Activated naive CD4-positive, alpha-beta T cell treated with anti-CD3 and anti-CD28 coated beads for 36 hours (primary cell): Measurements from ENCODE around the gene CSNK2A1. TPM values are rescaled to one million over a fixed set of nuclear protein-coding genes. Genes with fewer than 3 reads are reported as not detected.
"Not testable (repeated sequence)": the region's sequence is repeated elsewhere in the genome, so short reads cannot be mapped to it uniquely, and the experiment has no call there.

Experiments used
- CTCF ChIA-PET: fragments of 350-600 bp; sonication (Branson Sonifier 250); formaldehyde crosslinking; loops from one replicate; lab custom pipeline; 2021; ENCODE audit warnings: antibody characterized with exemption; lab: Charles Lee
- DNase-seq: peaks from one replicate; pipeline ENCODE4 v3.0.0-alpha.2; 2020
- H3K27ac Mint-ChIP-seq: one replicate; pipeline ENCODE4 v1.8.0; 2021; ENCODE audit warnings: mild to moderate bottlenecking, mixed read lengths
- H3K27me3 Mint-ChIP-seq: one replicate; pipeline ENCODE4 v1.8.0; 2021; ENCODE audit warnings: low read depth, mixed read lengths
- H3K36me3 Mint-ChIP-seq: one replicate; pipeline ENCODE4 v1.8.0; 2021; ENCODE audit warnings: low read depth, mixed read lengths
- H3K4me1 Mint-ChIP-seq: one replicate; pipeline ENCODE4 v1.8.0; 2021; ENCODE audit warnings: low read depth, mixed read lengths
- H3K4me3 Mint-ChIP-seq: one replicate; pipeline ENCODE4 v1.8.0; 2021; ENCODE audit warnings: mild to moderate bottlenecking, moderate library complexity, mixed read lengths
- H3K9me3 Mint-ChIP-seq: one replicate; pipeline ENCODE4 v1.8.0; 2021; ENCODE audit warnings: mixed read lengths
- intact Hi-C: fragments of 100-400 bp; cut with micrococcal nuclease; formaldehyde crosslinking; loops from one replicate; pipeline ENCODE4 v1.15.1; 2023
- total RNA-seq, 2 experiments: library from RNA; stranded (reverse); gene quantifications; one replicate each; pipeline ENCODE4 v1.2.3, GENCODE V29; 2021

CSNK2A1 gene
- total RNA-seq, result 100 to 1,000 TPM; 164 to 167 TPM

DNA sequence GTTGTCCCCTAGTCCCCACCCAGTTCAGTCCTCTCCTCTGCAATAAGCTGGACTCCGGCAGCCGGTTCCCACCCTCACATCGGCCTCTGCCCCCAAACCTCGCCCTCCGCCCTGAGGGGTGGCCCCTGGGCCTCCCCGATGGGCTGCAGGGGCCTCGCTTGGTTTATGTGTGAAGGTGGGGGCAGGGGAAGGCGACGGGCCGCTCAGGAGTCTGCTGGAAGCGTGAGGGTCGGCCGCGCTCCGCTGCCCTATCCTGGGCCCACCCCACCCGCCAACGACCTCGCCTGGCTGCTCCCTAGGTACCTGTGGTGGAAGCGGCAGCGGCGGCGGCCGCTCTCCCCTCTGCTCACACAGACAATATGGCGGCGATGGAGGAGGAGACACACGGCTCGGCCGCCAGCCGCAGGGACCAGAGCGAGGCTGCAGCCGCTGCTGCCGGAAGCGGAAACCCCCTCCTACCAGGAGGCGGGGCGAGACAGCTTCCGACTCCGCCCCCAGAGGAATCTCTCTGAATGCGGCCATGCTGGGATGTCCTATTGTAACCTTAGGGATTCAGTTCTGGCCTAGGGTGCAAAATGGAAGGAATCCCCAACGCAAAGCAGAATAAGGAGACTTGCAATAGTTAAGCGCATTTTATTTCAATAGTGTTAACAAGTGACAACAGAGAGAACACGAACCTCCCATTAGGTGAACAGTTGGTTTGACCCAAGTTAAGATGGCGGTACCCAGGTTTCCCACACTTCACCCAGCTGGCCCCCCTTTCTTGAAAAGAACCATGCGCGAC, at the start of gene CSNK2A1:
TSS of gene CSNK2A1 (minus strand) at position 422 of the 784 bp plus-strand sequence. CDS start 35,239 bp downstream, outside the sequence.
- CTCF ChIA-PET, result interaction anchor here (0.6 to 1.6 kb wide), 6 partner anchors 9 to 196 kb away, joined by 3 to 12 read pairs (median 4); no protein-coding TSS in a partner anchor
- Mint-ChIP-seq H3K27ac (peak within 1 kb of the TSS; percentile 97), H3K9me3 (peaks cover 5% of the 10 kb centered on the region), H3K36me3 (peaks cover 28% of the 10 kb centered on the region), H3K4me3 (peak within 1 kb of the TSS; percentile 81), H3K27me3 (peaks cover 2% of the 10 kb centered on the region), H3K4me1 (peaks cover 49% of the 10 kb centered on the region)
- peak; percentile 96 for DNase-seq
- intact Hi-C loops, result loop anchor here (1.0 to 5.0 kb wide), 6 partner anchors 14 to 1559 kb away; partner anchors contain the start of genes FAM110A, RBCK1, SRXN1 and STK35

DNA sequence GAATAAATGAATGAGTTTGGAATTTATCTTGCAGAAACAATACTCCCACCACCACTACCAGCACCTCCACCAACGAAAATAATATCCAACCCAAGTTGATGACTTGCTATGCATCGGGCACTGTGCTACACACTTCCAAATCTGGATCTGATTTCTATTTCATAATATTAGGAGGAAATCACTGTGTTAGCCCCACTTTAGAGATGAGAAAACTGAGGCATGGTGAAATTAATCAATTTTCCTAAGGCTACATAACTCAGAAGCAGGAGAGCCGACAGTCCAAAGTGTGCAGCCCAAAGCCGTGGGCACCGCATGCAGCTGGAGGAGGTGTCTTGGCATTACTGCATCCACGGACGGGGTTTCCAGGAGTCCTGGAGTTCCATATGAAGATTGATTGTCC, 48.9 kb upstream of the CSNK2A1 start:
- no peak for DNase-seq
- H3K4me3 Mint-ChIP-seq, result no peak overlapping the region
- CTCF ChIA-PET, result no interaction called here
- H3K4me1 Mint-ChIP-seq, result no peaks in the 10 kb centered on the region
- H3K36me3 Mint-ChIP-seq, result no peaks in the 10 kb centered on the region
- no peak overlapping the region for H3K27ac Mint-ChIP-seq
- H3K9me3 Mint-ChIP-seq, result no peaks in the 10 kb centered on the region
- intact Hi-C loops, result no loop called here
- H3K27me3 Mint-ChIP-seq, result peaks cover 7% of the 10 kb centered on the region

GRCh38 chr20:591941-592340, 48.4 kb upstream of the CSNK2A1 start:
- DNase-seq, result no peak
- no peak overlapping the region for H3K27ac Mint-ChIP-seq
- H3K4me1 Mint-ChIP-seq, result no peaks in the 10 kb centered on the region
- no peak overlapping the region for H3K4me3 Mint-ChIP-seq
- CTCF ChIA-PET, result no interaction called here
- H3K36me3 Mint-ChIP-seq, result no peaks in the 10 kb centered on the region
- H3K27me3 Mint-ChIP-seq, result peaks cover 7% of the 10 kb centered on the region
- H3K9me3 Mint-ChIP-seq, result no peaks in the 10 kb centered on the region
- intact Hi-C loops, result no loop called here

DNA sequence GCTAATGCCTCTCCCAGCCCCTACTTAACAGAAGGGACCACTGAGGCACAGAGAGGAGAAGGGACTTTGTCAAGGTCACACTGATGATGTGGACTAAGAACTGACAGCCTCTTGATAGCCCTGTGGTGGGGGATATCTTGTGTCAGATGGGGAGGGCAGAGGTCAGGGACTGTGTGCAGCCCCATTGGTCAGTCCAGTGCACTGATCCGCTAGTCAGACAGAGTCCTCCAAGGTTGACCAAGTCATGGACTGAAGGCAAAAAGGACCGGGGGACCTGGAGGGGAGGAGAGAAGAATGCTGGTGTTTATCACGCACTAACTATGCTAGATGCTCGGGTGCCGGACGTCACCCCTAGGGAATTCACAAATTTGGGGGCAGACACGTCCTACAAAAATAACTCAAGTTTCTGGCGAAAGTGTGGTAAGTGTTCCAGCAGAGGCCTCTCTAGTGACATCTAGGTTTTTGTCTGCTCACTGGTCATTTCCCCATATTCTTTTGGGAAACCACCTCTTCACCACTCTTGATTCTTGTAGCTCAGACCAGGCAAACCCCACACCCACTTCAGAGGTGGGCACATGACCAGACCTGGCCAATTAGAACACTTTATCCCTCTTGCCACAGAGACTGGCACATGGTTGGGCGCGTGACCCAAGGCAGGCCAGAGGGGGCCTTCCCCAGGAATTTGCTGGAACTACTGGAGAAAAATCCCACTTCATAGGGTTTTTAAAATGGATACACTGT, 45.5 kb upstream of the CSNK2A1 start:
- Mint-ChIP-seq H3K27me3 (peaks cover 8% of the 10 kb centered on the region), H3K4me3 (no peak overlapping the region), H3K27ac (no peak overlapping the region), H3K36me3 (no peaks in the 10 kb centered on the region), H3K9me3 (no peaks in the 10 kb centered on the region), H3K4me1 (no peaks in the 10 kb centered on the region)
- no peak for DNase-seq
- intact Hi-C loops, result no loop called here
- CTCF ChIA-PET, result interaction anchor here (1.0 kb wide), 1 partner anchor 27 kb away, joined by 3 read pairs; no protein-coding TSS in a partner anchor

DNA sequence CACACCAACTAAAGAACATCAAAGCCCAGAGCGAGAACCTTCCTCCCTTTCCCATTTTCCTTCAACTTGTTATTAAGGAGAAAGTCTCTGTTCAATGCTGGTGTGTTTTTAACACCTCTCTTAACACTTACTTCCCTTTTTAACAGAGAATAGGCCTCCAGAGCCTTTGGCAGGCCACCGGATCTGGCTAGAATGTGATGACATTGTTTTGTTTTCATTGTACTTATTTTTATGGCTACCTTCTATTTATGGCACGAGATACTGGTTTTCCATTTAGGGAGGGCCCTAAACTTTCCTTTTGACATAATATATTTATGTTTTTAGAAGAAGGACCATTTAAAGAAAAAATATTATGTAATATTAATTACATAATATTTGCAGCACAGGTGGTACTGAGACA, 44.9 kb upstream of the CSNK2A1 start:
- Mint-ChIP-seq H3K27ac (no peak overlapping the region), H3K4me3 (no peak overlapping the region), H3K9me3 (no peaks in the 10 kb centered on the region), H3K27me3 (peaks cover 7% of the 10 kb centered on the region), H3K36me3 (no peaks in the 10 kb centered on the region), H3K4me1 (no peaks in the 10 kb centered on the region)
- DNase-seq, result no peak
- CTCF ChIA-PET, result no interaction called here
- intact Hi-C loops, result no loop called here

DNA sequence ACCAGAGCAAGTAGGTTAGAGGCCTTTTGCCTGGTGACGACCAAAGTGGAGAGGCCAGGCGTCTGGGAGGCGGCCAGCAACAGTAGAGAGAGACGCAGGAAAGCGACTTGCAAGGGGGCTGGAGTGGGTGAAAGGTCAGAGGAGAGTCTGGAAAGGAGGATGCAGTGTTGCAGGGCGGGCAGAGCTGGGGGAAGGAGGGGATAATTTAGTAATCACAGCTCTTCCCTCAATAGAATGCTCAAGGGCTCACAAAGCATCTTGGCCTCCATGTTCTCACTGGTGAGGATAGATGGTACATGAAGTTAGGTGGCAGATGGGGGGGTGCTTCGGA, 41.3 kb upstream of the CSNK2A1 start:
- Mint-ChIP-seq H3K27ac (no peak overlapping the region), H3K4me3 (no peak overlapping the region), H3K36me3 (no peaks in the 10 kb centered on the region), H3K4me1 (no peaks in the 10 kb centered on the region), H3K9me3 (no peaks in the 10 kb centered on the region), H3K27me3 (peaks cover 6% of the 10 kb centered on the region)
- DNase-seq, result no peak
- CTCF ChIA-PET, result no interaction called here
- intact Hi-C loops, result no loop called here

DNA sequence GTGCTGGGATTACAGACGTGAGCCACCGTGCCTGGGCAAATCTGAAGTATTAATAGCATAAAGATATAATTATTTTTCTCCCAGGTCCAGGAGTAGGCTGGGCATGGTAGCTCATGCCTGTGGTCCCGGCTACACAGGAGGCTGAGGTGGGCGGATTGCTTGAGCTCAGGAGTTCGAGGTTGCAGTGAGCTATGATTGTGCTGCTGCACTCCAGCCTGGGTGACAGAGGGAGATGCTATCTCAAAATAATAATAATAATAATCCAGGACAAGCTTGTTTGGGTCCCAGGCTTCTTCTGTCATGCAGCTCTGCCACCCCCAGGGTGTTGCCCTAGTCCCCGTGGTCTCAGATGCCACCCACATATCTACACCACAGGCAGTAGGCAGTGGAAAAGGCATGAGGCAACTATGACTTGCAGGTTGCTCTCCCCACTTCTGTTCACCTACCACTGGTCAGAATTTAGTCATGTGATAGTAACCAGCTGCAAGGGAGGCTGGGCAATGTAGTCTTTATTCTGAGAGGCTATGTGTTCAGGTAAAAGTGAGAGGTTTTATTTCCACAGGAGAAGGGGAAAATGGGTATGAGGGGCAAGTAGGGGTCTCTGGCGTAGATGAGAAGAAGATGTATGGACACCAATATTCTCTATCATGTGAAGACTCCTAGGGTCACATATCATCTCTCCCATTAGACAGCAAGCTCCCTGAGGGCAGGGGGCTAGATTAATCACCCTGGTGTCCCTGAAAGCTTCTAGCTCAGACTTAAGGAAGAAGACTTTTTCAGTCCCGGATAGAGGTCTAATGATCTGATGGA, 40.8 kb upstream of the CSNK2A1 start:
- Mint-ChIP-seq H3K4me3 (no peak overlapping the region), H3K4me1 (no peaks in the 10 kb centered on the region), H3K36me3 (no peaks in the 10 kb centered on the region), H3K27ac (no peak overlapping the region), H3K27me3 (peaks cover 6% of the 10 kb centered on the region), H3K9me3 (no peaks in the 10 kb centered on the region)
- intact Hi-C loops, result no loop called here
- peak; percentile 14 for DNase-seq
- CTCF ChIA-PET, result interaction anchor here (0.6 kb wide), 1 partner anchor 180 kb away, joined by 3 read pairs; no protein-coding TSS in a partner anchor

- Mint-ChIP-seq H3K27me3 (peaks cover 6% of the 10 kb centered on the region), H3K27ac (no peak overlapping the region), H3K4me3 (no peak overlapping the region), H3K36me3 (no peaks in the 10 kb centered on the region), H3K4me1 (no peaks in the 10 kb centered on the region), H3K9me3 (no peaks in the 10 kb centered on the region)
- intact Hi-C loops, result no loop called here
- no peak for DNase-seq
- CTCF ChIA-PET, result no interaction called here
Observed at GRCh38 chr20:582204-582603, 38.6 kb upstream of the CSNK2A1 start.

DNA sequence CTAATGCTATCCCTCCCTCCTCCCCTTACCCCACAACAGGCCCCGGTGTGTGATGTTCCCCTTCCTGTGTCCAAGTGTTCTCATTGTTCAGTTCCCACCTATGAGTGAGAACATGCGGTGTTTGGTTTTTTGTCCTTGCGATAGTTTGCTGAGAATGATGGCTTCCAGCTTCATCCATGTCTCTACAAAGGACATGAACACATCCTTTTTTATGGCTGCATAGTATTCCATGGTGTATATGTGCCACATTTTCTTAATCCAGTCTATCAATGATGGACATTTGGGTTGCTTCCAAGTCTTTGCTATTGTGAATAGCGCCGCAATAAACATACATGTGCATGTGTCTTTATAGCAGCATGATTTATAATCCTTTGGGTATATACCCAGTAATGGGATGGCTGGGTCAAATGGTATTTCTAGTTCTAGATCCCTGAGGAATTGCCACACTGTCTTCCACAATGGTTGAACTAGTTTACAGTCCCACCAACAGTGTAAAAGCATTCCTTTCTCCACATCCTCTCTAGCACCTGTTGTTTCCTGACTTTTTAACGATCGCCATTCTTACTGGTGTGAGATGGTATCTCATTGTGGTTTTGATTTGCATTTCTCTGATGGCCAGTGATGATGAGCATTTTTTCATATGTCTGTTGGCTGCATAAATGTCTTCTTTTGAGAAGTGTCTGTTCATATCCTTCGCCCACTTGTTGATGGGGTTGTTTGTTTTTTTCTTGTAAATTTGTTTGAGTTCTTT, 35.5 kb upstream of the CSNK2A1 start:
- H3K9me3 Mint-ChIP-seq, intact Hi-C loops, DNase-seq, H3K27me3 Mint-ChIP-seq, H3K27ac Mint-ChIP-seq, CTCF ChIA-PET, H3K4me3 Mint-ChIP-seq, H3K36me3 Mint-ChIP-seq, H3K4me1 Mint-ChIP-seq: not testable (repeated sequence)

- CTCF ChIA-PET, result interaction anchor here (0.6 to 3.3 kb wide), 3 partner anchors 16 to 160 kb away, joined by 3 to 13 read pairs (median 4); no protein-coding TSS in a partner anchor
- no peak for DNase-seq
- Mint-ChIP-seq H3K27me3 (peaks cover 20% of the 10 kb centered on the region), H3K9me3 (no peaks in the 10 kb centered on the region), H3K36me3 (no peaks in the 10 kb centered on the region), H3K4me3 (no peak overlapping the region), H3K4me1 (no peaks in the 10 kb centered on the region), H3K27ac (no peak overlapping the region)
- intact Hi-C loops, result no loop called here
Observed at GRCh38 chr20:577167-577791, 33.7 kb upstream of the CSNK2A1 start.

DNA sequence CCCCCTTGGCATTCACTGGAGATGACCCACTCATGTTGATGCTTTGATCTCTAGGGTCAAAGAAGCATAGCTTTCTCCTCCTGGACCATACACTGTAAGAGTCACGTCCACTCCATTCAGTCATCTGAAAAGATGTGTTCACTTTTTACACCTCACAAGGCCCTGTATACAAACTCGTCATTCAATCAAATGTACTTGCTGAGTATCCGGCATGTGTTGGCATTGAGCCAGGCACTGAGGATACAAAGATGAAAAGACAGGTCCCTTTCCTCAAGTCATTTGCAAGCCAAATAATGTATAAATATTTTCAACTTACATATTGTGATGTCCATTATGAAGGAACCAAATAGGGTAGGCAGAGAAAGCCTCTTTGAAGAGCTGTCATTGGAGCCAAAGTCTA, 32.6 kb upstream of the CSNK2A1 start:
- DNase-seq, result no peak
- intact Hi-C loops, result no loop called here
- H3K9me3 Mint-ChIP-seq, result no peaks in the 10 kb centered on the region
- peaks cover 24% of the 10 kb centered on the region for H3K27me3 Mint-ChIP-seq
- H3K4me1 Mint-ChIP-seq, result no peaks in the 10 kb centered on the region
- no peaks in the 10 kb centered on the region for H3K36me3 Mint-ChIP-seq
- H3K4me3 Mint-ChIP-seq, result no peak overlapping the region
- CTCF ChIA-PET, result interaction anchor here (3.3 kb wide), 1 partner anchor 14 kb away, joined by 13 read pairs; no protein-coding TSS in a partner anchor
- no peak overlapping the region for H3K27ac Mint-ChIP-seq
